Endothelial cell of umbilical vein (primary cell): ENCODE measurements around the gene NDFIP1. TPM values are rescaled to one million over a fixed set of nuclear protein-coding genes. Genes with fewer than 3 reads are reported as not detected.

Experiments used
- BruUV-seq: library from RNA; stranded (reverse); fragments of 400-500 nt; replicated peaks from 2 replicates; lab custom pipeline; 2021; lab: Mats Ljungman, UMichigan
- CTCF ChIA-PET: fragments of 300-600, 350-600 bp; sonication (Branson Sonifier 250); formaldehyde crosslinking; loops from one replicate; lab custom pipeline; 2021; ENCODE audit warnings: antibody characterized with exemption, inconsistent platforms; lab: Charles Lee
- POLR2A ChIA-PET: fragments of 300-600, 350-600 bp; sonication (Branson Sonifier 250); formaldehyde crosslinking; loops from one replicate; lab custom pipeline; 2021; ENCODE audit warnings: antibody characterized with exemption, inconsistent platforms; lab: Charles Lee
- DNase-seq: peaks from one replicate; pipeline ENCODE4 v3.0.0-alpha.2; 2011; ENCODE audit warnings: low read depth, low spot score
- FAIRE-seq: peaks from 2 replicates; lab custom pipeline; 2011; peaks lifted over from hg19 to GRCh38; lab: Jason Lieb, UNC
- H2AFZ ChIP-seq: 2 replicates; pipeline ENCODE4 v1.6.0; 2012; ENCODE audit warnings: low read depth, low read length, control low read depth, inconsistent platforms
- H3K27ac ChIP-seq: 2 replicates; pipeline ENCODE4 v1.5.1; 2011; ENCODE audit warnings: low read depth, mild to moderate bottlenecking, control low read depth, low read length, moderate library complexity; ENCODE audit not compliant: insufficient read depth
- H3K27me3 ChIP-seq, 2 experiments: 2 replicates each; pipeline versions ENCODE4 v1.6.0 to v1.6.1; 2011; ENCODE audit warnings: low read length in 2 of 2, mixed read lengths in 1 of 2; ENCODE audit not compliant: control insufficient read depth in 2 of 2, insufficient read depth in 2 of 2
- H3K36me3 ChIP-seq, 2 experiments: 2 replicates in 1 of 2; 3 replicates in 1 of 2; pipeline ENCODE4 v1.5.1; 2011; ENCODE audit warnings: low read length in 2 of 2, mild to moderate bottlenecking in 1 of 2, moderate library complexity in 1 of 2; ENCODE audit not compliant: control insufficient read depth in 2 of 2, insufficient read depth in 2 of 2; ENCODE audit errors: extremely low read depth in 1 of 2
- H3K4me1 ChIP-seq: 3 replicates; pipeline ENCODE4 v1.5.1; 2011; ENCODE audit warnings: mild to moderate bottlenecking, low read length; ENCODE audit not compliant: control insufficient read depth, insufficient read depth; ENCODE audit errors: extremely low read depth
- H3K4me2 ChIP-seq: 2 replicates; pipeline ENCODE4 v1.6.1; 2011; ENCODE audit warnings: low read length, control low read depth, mixed read lengths; ENCODE audit not compliant: insufficient read depth
- H3K4me3 ChIP-seq, 3 experiments: fragments of 200-600 bp in 1 of 3; sonication (generic), shearing (Covaris generic) in 1 of 3; replicated peaks in 1 of 3; 2 replicates each; pipeline ENCODE4 v1.5.1; 2011 to 2016; ENCODE audit warnings: control low read depth in 3 of 3, low read length in 3 of 3, mild to moderate bottlenecking in 2 of 3, inconsistent platforms in 1 of 3, low read depth in 1 of 3, moderate library complexity in 1 of 3; ENCODE audit not compliant: insufficient read depth in 1 of 3
- H3K79me2 ChIP-seq: 2 replicates; pipeline ENCODE4 v1.6.0; 2012; ENCODE audit warnings: low read length, inconsistent platforms; ENCODE audit not compliant: control insufficient read depth, insufficient read depth
- H3K9ac ChIP-seq: replicated peaks from 2 replicates; pipeline ENCODE3; 2011; ENCODE audit warnings: low read length, control low read depth; ENCODE audit not compliant: insufficient read depth; ENCODE audit errors: extremely low read depth
- H3K9me1 ChIP-seq: replicated peaks from 3 replicates; pipeline ENCODE4 v1.6.0; 2011; ENCODE audit warnings: mild to moderate bottlenecking, low read length; ENCODE audit not compliant: control insufficient read depth, insufficient read depth; ENCODE audit errors: extremely low read depth
- H3K9me3 ChIP-seq: replicated peaks from 2 replicates; pipeline ENCODE4 v1.5.1; 2012; ENCODE audit warnings: low read length, inconsistent platforms; ENCODE audit not compliant: control insufficient read depth, insufficient read depth
- H4K20me1 ChIP-seq: replicated peaks from 2 replicates; pipeline ENCODE3; 2011; ENCODE audit warnings: mild to moderate bottlenecking, low read length; ENCODE audit not compliant: control insufficient read depth, insufficient read depth; ENCODE audit errors: extremely low read depth
- EZH2 ChIP-seq: IDR thresholded peaks from 2 replicates; pipeline ENCODE4 v1.6.1; 2012; ENCODE audit warnings: borderline replicate concordance, low read depth, mild to moderate bottlenecking, moderate library complexity, low read length, inconsistent platforms; ENCODE audit not compliant: severe bottlenecking
- FOS ChIP-seq: IDR thresholded peaks from 2 replicates; pipeline ENCODE4 v1.6.1; 2011; ENCODE audit warnings: mild to moderate bottlenecking, low read length, moderate library complexity, borderline replicate concordance; ENCODE audit not compliant: insufficient read depth
- GATA2 ChIP-seq: IDR thresholded peaks from 2 replicates; pipeline ENCODE4 v1.7.0; 2011; ENCODE audit warnings: low read depth, mild to moderate bottlenecking, moderate library complexity, mixed read lengths, low read length; ENCODE audit not compliant: insufficient read length, insufficient read depth
- JUN ChIP-seq: IDR thresholded peaks from 2 replicates; pipeline ENCODE4 v1.6.1; 2011; ENCODE audit warnings: borderline replicate concordance, low read depth; ENCODE audit not compliant: insufficient read length, insufficient read depth
- MAX ChIP-seq: IDR thresholded peaks from 2 replicates; pipeline ENCODE4 v1.6.1; 2011; ENCODE audit not compliant: insufficient read depth, insufficient read length
- MYC ChIP-seq: IDR thresholded peaks from one replicate; pipeline ENCODE4 v1.6.1; 2011; ENCODE audit warnings: mild to moderate bottlenecking, low read depth, low read length
- POLR2A ChIP-seq: IDR thresholded peaks from 2 replicates; pipeline ENCODE4 v1.6.1; 2012; ENCODE audit warnings: low read depth, mild to moderate bottlenecking, control low read depth, low read length
- POLR2AphosphoS5 ChIP-seq: IDR thresholded peaks from 2 replicates; pipeline ENCODE4 v1.6.1; 2012; ENCODE audit warnings: low read depth, mild to moderate bottlenecking, control low read depth, low read length, moderate library complexity; ENCODE audit not compliant: insufficient read depth
- dilution Hi-C: fragments of 300-500 bp; cut with MboI; formaldehyde crosslinking; loops from one replicate; pipeline ENCODE4 v1.15.0; 2019; ENCODE audit warnings: low sequenced_read_pairs; ENCODE audit not compliant: extremely low pct_ligation_motif_present
- intact Hi-C: fragments of 100-400 bp; cut with micrococcal nuclease; formaldehyde crosslinking; loops from one replicate; pipeline ENCODE4 v1.10.0; 2022
- polyA plus RNA-seq, 4 experiments: library from polyadenylated mRNA; depleted of rRNA in 3 of 4; stranded (reverse) in 3 of 4; unstranded in 1 of 4; fragments of >200 nt; gene quantifications; 2 replicates each; pipeline versions ENCODE4 v1.2.1 to v1.2.3, GENCODE V29; 2011 to 2012; ENCODE audit warnings: missing spikeins in 1 of 4
- total RNA-seq: library from RNA; stranded (reverse); gene quantifications from 2 replicates; pipeline ENCODE4 v1.2.3, GENCODE V29; 2021
- TF ChIP-seq, protein P1 (sequence below), 2 donors: IDR thresholded peaks; 1 replicate in 1 of 2; 2 replicates in 1 of 2; pipeline ENCODE4 v1.5.1; 2011; ENCODE audit warnings: low read length in 2 of 2, mild to moderate bottlenecking in 2 of 2, moderate library complexity in 2 of 2, control low read depth in 1 of 2, inconsistent platforms in 1 of 2, low read depth in 1 of 2; ENCODE audit not compliant: insufficient read depth in 1 of 2; ENCODE audit errors: extremely low read depth in 1 of 2

NDFIP1 gene
- total and polyA plus RNA-seq, 2 donors (not counting 3 experiments of a cell fraction or from before 2014, with no cell fraction given) = 12.3 to 42.6 TPM

- FAIRE-seq (no peak), DNase-seq (no peak)
- Histone ChIP-seq H3K9me1 (no peaks in the 10 kb centered on the region), H3K4me2 (no peak overlapping the region), H3K9me3 (no peaks in the 10 kb centered on the region), H4K20me1 (no peaks in the 10 kb centered on the region), H3K4me3 (no peak overlapping the region), H3K79me2 (no peaks in the 10 kb centered on the region), H3K4me1 (no peaks in the 10 kb centered on the region), H2AFZ (no peak overlapping the region), H3K9ac (no peak overlapping the region), H3K27ac (no peak overlapping the region), H3K27me3 (no peaks in the 10 kb centered on the region), H3K36me3 (no peaks in the 10 kb centered on the region)
- CTCF ChIA-PET = interaction anchor here (1.0 to 1.4 kb wide), 4 partner anchors 18 to 527 kb away, joined by 3 to 5 read pairs (median 3); no protein-coding TSS in a partner anchor
- intact Hi-C loops (no loop called here), dilution Hi-C loops (no loop called here)
- TF ChIP-seq POLR2AphosphoS5 (no peak), GATA2 (no peak), MYC (no peak), MAX (no peak), FOS (no peak), EZH2 (no peak), JUN (no peak), POLR2A (no peak)
- TF ChIP-seq, protein P1, sequence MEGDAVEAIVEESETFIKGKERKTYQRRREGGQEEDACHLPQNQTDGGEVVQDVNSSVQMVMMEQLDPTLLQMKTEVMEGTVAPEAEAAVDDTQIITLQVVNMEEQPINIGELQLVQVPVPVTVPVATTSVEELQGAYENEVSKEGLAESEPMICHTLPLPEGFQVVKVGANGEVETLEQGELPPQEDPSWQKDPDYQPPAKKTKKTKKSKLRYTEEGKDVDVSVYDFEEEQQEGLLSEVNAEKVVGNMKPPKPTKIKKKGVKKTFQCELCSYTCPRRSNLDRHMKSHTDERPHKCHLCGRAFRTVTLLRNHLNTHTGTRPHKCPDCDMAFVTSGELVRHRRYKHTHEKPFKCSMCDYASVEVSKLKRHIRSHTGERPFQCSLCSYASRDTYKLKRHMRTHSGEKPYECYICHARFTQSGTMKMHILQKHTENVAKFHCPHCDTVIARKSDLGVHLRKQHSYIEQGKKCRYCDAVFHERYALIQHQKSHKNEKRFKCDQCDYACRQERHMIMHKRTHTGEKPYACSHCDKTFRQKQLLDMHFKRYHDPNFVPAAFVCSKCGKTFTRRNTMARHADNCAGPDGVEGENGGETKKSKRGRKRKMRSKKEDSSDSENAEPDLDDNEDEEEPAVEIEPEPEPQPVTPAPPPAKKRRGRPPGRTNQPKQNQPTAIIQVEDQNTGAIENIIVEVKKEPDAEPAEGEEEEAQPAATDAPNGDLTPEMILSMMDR (IDR thresholded peaks at IDR 0.05; ENCODE audit: extremely low read depth in 1 of 2, insufficient read depth in 1 of 2, low read depth in 1 of 2, low read length in 2 of 2) = no peak
- POLR2A ChIA-PET = no interaction called here
- no TSS peak for BruUV-seq
Measured at GRCh38 chr5:142171270-142171669, 62.7 kb downstream of the NDFIP1 start.
